ENCODE measurements around the gene OR10AD1.

DNA sequence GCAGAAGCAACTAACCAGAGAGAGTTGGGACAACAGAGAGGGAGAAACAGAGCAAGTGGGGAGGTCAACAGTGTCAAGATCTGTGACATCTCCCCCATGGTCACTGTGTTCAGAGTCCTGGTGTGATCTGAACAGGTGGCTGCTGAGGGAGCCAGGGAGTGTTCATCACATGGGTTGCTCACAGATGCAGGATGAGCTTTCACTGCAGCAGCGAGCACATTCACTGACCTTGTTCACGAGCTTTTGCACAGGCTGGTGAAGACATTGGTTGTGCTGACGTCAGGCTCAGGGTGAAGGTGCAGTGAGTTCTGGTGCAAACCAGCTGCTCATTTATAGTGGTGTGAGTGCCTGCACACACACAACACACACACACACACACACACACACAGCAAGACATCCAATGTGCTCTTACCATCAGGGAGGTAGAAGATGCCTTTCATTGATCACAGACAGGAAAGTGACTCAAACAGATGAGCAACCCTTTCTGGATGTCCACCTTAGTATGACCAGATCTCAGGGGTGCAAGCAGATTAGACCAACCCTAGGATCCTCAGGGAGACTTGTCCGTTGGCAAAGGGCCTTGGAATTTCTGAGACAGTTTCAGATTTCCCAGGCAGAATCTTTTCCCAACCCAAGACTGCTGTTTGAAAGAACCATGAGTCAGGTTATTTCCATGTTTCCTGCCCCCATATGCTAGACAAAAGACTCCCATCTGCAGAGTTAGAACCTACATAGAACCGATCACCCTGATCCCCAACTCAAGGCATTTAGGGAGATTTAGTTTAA lies 44.3 kb upstream of the OR10AD1 start:
- TF ChIP-seq, protein P1, sequence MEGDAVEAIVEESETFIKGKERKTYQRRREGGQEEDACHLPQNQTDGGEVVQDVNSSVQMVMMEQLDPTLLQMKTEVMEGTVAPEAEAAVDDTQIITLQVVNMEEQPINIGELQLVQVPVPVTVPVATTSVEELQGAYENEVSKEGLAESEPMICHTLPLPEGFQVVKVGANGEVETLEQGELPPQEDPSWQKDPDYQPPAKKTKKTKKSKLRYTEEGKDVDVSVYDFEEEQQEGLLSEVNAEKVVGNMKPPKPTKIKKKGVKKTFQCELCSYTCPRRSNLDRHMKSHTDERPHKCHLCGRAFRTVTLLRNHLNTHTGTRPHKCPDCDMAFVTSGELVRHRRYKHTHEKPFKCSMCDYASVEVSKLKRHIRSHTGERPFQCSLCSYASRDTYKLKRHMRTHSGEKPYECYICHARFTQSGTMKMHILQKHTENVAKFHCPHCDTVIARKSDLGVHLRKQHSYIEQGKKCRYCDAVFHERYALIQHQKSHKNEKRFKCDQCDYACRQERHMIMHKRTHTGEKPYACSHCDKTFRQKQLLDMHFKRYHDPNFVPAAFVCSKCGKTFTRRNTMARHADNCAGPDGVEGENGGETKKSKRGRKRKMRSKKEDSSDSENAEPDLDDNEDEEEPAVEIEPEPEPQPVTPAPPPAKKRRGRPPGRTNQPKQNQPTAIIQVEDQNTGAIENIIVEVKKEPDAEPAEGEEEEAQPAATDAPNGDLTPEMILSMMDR (IDR thresholded peaks at IDR 0.05; ENCODE audit: low read depth, low read length, missing input control), result no peak
- TF ChIP-seq MAX (IDR thresholded peaks at IDR 0.05) (no peak), YY1 (IDR thresholded peaks at IDR 0.05) (no peak), GABPA (IDR thresholded peaks at IDR 0.05 in 1 of 2, conservative IDR thresholded peaks at IDR 0.05 in 1 of 2) (no peak), EGR1 (IDR thresholded peaks at IDR 0.05; ENCODE audit: low read depth in 2 of 2) (no peak), JUND (IDR thresholded peaks at IDR 0.05) (no peak), NR2F2 (IDR thresholded peaks at IDR 0.05) (no peak), FOXA1 (IDR thresholded peaks at IDR 0.05) (no peak), HNF4A (conservative IDR thresholded peaks at IDR 0.05) (no peak), TAF1 (conservative IDR thresholded peaks at IDR 0.05) (no peak)
- TF ChIP-seq, protein P2, sequence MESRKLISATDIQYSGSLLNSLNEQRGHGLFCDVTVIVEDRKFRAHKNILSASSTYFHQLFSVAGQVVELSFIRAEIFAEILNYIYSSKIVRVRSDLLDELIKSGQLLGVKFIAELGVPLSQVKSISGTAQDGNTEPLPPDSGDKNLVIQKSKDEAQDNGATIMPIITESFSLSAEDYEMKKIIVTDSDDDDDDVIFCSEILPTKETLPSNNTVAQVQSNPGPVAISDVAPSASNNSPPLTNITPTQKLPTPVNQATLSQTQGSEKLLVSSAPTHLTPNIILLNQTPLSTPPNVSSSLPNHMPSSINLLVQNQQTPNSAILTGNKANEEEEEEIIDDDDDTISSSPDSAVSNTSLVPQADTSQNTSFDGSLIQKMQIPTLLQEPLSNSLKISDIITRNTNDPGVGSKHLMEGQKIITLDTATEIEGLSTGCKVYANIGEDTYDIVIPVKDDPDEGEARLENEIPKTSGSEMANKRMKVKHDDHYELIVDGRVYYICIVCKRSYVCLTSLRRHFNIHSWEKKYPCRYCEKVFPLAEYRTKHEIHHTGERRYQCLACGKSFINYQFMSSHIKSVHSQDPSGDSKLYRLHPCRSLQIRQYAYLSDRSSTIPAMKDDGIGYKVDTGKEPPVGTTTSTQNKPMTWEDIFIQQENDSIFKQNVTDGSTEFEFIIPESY (IDR thresholded peaks at IDR 0.05), result no peak
- TF ChIP-seq, protein P3, sequence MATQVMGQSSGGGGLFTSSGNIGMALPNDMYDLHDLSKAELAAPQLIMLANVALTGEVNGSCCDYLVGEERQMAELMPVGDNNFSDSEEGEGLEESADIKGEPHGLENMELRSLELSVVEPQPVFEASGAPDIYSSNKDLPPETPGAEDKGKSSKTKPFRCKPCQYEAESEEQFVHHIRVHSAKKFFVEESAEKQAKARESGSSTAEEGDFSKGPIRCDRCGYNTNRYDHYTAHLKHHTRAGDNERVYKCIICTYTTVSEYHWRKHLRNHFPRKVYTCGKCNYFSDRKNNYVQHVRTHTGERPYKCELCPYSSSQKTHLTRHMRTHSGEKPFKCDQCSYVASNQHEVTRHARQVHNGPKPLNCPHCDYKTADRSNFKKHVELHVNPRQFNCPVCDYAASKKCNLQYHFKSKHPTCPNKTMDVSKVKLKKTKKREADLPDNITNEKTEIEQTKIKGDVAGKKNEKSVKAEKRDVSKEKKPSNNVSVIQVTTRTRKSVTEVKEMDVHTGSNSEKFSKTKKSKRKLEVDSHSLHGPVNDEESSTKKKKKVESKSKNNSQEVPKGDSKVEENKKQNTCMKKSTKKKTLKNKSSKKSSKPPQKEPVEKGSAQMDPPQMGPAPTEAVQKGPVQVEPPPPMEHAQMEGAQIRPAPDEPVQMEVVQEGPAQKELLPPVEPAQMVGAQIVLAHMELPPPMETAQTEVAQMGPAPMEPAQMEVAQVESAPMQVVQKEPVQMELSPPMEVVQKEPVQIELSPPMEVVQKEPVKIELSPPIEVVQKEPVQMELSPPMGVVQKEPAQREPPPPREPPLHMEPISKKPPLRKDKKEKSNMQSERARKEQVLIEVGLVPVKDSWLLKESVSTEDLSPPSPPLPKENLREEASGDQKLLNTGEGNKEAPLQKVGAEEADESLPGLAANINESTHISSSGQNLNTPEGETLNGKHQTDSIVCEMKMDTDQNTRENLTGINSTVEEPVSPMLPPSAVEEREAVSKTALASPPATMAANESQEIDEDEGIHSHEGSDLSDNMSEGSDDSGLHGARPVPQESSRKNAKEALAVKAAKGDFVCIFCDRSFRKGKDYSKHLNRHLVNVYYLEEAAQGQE (IDR thresholded peaks at IDR 0.05), result no peak
- TF ChIP-seq, protein P4, sequence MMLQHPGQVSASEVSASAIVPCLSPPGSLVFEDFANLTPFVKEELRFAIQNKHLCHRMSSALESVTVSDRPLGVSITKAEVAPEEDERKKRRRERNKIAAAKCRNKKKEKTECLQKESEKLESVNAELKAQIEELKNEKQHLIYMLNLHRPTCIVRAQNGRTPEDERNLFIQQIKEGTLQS (IDR thresholded peaks at IDR 0.05), result no peak

Measured in liver (tissue), 3 donors.